H1 (cell line): ENCODE data around the gene MYL2.

Experiments used
- EP300 ChIP-seq, 2 experiments: IDR thresholded peaks; 1 replicate in 1 of 2; 2 replicates in 1 of 2; pipeline ENCODE4 v1.6.1; 2011 to 2012; ENCODE audit warnings: low read depth in 2 of 2, low read length in 2 of 2, mild to moderate bottlenecking in 2 of 2, borderline replicate concordance in 1 of 2, inconsistent platforms in 1 of 2, moderate library complexity in 1 of 2
- MAFK ChIP-seq: IDR thresholded peaks from 2 replicates; pipeline ENCODE4 v1.6.1; 2012; ENCODE audit warnings: low read depth, mild to moderate bottlenecking, improper control_type of control experiment, low read length
- POLR2AphosphoS5 ChIP-seq: IDR thresholded peaks from 2 replicates; pipeline ENCODE4 v1.6.1; 2011; ENCODE audit warnings: low read depth, low read length
- SP2 ChIP-seq: IDR thresholded peaks from 2 replicates; pipeline ENCODE4 v1.6.1; 2012; ENCODE audit warnings: mild to moderate bottlenecking, low read length, inconsistent platforms
- TF ChIP-seq, protein P1 (sequence below), 3 experiments: IDR thresholded peaks; 1 replicate in 2 of 3; 2 replicates in 1 of 3; pipeline versions ENCODE4 v1.5.1 to v1.6.1; 2011; ENCODE audit warnings: low read length in 3 of 3, mild to moderate bottlenecking in 3 of 3, inconsistent platforms in 2 of 3, low read depth in 1 of 3, moderate library complexity in 1 of 3; ENCODE audit not compliant: insufficient read depth in 1 of 3; ENCODE audit errors: control extremely low read depth in 1 of 3

DNA sequence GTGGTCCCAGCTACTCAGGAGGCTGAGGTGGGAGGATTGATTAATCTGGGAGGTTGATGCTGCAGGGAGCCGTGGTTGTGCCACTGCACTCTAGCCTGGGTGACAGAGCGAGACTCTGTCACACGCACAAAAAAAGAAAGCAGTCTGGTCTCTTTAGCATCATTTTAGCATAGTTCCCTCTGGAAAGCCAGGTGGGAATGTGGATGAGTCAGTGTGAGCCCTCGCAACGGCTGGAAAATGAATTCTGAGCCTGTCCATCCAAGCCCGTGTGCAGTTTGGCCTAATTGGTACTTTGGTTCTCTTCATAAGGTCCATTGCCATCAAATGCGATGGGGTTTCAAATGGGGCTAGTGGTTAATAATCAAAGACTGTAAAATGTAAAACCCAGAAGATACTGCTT, 2.4 kb downstream of the MYL2 start:
- TF ChIP-seq MAFK (no peak), SP2 (no peak), EP300 (IDR thresholded peaks at IDR 0.05; ENCODE audit: borderline replicate concordance in 1 of 2, low read depth in 2 of 2, low read length in 2 of 2) (no peak), POLR2AphosphoS5 (no peak)
- TF ChIP-seq, protein P1, sequence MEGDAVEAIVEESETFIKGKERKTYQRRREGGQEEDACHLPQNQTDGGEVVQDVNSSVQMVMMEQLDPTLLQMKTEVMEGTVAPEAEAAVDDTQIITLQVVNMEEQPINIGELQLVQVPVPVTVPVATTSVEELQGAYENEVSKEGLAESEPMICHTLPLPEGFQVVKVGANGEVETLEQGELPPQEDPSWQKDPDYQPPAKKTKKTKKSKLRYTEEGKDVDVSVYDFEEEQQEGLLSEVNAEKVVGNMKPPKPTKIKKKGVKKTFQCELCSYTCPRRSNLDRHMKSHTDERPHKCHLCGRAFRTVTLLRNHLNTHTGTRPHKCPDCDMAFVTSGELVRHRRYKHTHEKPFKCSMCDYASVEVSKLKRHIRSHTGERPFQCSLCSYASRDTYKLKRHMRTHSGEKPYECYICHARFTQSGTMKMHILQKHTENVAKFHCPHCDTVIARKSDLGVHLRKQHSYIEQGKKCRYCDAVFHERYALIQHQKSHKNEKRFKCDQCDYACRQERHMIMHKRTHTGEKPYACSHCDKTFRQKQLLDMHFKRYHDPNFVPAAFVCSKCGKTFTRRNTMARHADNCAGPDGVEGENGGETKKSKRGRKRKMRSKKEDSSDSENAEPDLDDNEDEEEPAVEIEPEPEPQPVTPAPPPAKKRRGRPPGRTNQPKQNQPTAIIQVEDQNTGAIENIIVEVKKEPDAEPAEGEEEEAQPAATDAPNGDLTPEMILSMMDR (IDR thresholded peaks at IDR 0.05; ENCODE audit: control extremely low read depth in 1 of 3, insufficient read depth in 1 of 3, low read depth in 1 of 3, low read length in 3 of 3) = no peak
